Activated naive CD4-positive, alpha-beta T cell treated with anti-CD3 and anti-CD28 coated beads, Interleukin-2, amount 10 ng/mL, durations not matched to agents 7 days and 5 days (primary cell): Measurements from ENCODE around the gene EFCAB6.
"Not testable (repeated sequence)": the region's sequence is repeated elsewhere in the genome, so short reads cannot be mapped to it uniquely, and the experiment has no call there.

Experiments used
- CTCF ChIA-PET: fragments of 350-600 bp; sonication (Branson Sonifier 250); formaldehyde crosslinking; loops from one replicate; lab custom pipeline; 2021; ENCODE audit warnings: antibody characterized with exemption; lab: Charles Lee
- DNase-seq: peaks from one replicate; pipeline ENCODE4 v3.0.0-alpha.2; 2020
- H3K27ac Mint-ChIP-seq: one replicate; pipeline ENCODE4 v1.8.0; 2021; ENCODE audit warnings: mild to moderate bottlenecking, moderate library complexity, mixed read lengths
- H3K27me3 Mint-ChIP-seq: one replicate; pipeline ENCODE4 v1.8.0; 2021; ENCODE audit warnings: mild to moderate bottlenecking, mixed read lengths
- H3K36me3 Mint-ChIP-seq: one replicate; pipeline ENCODE4 v1.8.0; 2021; ENCODE audit warnings: mixed read lengths
- H3K4me1 Mint-ChIP-seq: one replicate; pipeline ENCODE4 v1.8.0; 2021; ENCODE audit warnings: mixed read lengths
- H3K4me3 Mint-ChIP-seq: one replicate; pipeline ENCODE4 v1.8.0; 2021; ENCODE audit warnings: mild to moderate bottlenecking, moderate library complexity, mixed read lengths
- H3K9me3 Mint-ChIP-seq: one replicate; pipeline ENCODE4 v1.8.0; 2021; ENCODE audit warnings: mixed read lengths

EFCAB6 gene

DNA sequence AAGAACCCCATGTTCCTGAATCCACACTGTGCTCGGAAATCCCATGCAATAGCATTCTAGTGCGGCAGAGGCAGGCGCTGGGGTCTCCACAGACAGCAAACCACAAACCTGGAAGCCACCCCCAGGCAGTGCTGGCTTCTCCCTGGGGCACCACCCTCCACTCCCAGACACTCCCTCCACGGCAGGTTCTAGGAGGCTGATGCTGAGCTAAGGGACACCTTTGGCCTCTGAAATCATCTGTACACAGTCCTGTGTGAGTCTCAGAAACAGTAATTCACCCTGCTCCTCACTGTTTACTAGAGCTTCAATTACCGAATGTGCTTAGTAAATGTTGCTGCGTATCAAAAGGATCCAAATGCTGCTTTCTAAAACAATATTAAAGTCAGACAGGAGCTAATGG, 129.3 kb downstream of the EFCAB6 start:
- no peak overlapping the region for H3K27ac Mint-ChIP-seq
- H3K4me3 Mint-ChIP-seq, result no peak overlapping the region
- no peaks in the 10 kb centered on the region for H3K4me1 Mint-ChIP-seq
- H3K9me3 Mint-ChIP-seq, result no peaks in the 10 kb centered on the region
- peaks cover 4% of the 10 kb centered on the region for H3K27me3 Mint-ChIP-seq
- no peaks in the 10 kb centered on the region for H3K36me3 Mint-ChIP-seq
- DNase-seq, result no peak
- CTCF ChIA-PET, result no interaction called here

- CTCF ChIA-PET, result no interaction called here
- Mint-ChIP-seq H3K9me3 (no peaks in the 10 kb centered on the region), H3K4me3 (no peak overlapping the region)
These were observed 130.3 kb downstream of the EFCAB6 start for GRCh38 chr22:43681731-43682360.

GRCh38 chr22:43670513-43670912, 141.6 kb downstream of the EFCAB6 start:
- H3K36me3 Mint-ChIP-seq, result no peaks in the 10 kb centered on the region
- no peaks in the 10 kb centered on the region for H3K4me1 Mint-ChIP-seq
- H3K9me3 Mint-ChIP-seq, result no peaks in the 10 kb centered on the region
- no peak for DNase-seq
- H3K27me3 Mint-ChIP-seq, result peaks cover 9% of the 10 kb centered on the region
- H3K4me3 Mint-ChIP-seq, result no peak overlapping the region
- no peak overlapping the region for H3K27ac Mint-ChIP-seq
- CTCF ChIA-PET, result no interaction called here

More at GRCh38 chr22:43681731-43682360, 130.3 kb downstream of the EFCAB6 start:
- Mint-ChIP-seq H3K36me3 (no peaks in the 10 kb centered on the region), H3K27ac (no peak overlapping the region), H3K4me1 (no peaks in the 10 kb centered on the region), H3K27me3 (peaks cover 4% of the 10 kb centered on the region)
- DNase-seq, result no peak

DNA sequence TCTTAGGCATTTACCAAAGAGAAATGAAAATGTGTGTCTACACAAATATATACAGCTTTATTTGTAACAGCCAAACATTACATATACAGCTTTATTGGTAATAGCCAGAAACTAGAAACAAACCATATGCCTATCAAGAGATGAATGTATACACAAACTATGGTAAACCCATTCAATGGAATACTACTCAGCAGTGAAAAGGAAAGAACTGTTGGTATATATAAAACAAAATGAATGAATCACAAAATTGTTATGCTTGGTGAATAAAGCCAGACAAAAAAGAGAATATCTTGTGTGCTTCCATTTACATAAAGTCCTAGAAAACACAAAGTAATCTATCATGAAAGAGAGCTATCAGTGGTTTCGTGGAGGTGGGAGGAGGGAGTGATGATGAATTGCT, 142.9 kb downstream of the EFCAB6 start:
- Mint-ChIP-seq H3K27ac (no peak overlapping the region), H3K4me3 (no peak overlapping the region), H3K9me3 (no peaks in the 10 kb centered on the region), H3K4me1 (no peaks in the 10 kb centered on the region), H3K27me3 (peaks cover 9% of the 10 kb centered on the region), H3K36me3 (no peaks in the 10 kb centered on the region)
- CTCF ChIA-PET, result no interaction called here
- DNase-seq, result no peak

DNA sequence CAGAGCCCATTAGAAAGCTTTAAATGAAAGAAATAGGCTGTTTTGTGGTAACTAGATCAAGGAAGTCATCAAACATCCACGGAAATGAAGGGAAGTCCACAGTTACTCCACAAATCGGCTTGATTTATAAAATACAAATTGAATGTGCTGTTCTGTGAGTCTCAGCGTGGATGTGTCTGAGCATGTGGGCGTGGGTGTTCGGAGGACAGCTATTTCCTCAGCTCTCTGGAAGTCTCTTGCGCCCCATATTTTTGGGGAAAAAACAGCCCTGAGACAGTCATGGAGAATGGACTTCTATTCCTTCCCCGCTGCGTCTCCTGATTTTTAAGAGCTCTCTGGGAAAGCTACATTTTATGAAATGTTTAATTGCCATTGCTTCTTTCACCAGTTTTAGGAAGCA, 144.4 kb downstream of the EFCAB6 start:
- H3K9me3 Mint-ChIP-seq, result no peaks in the 10 kb centered on the region
- CTCF ChIA-PET, result no interaction called here
- no peak overlapping the region for H3K27ac Mint-ChIP-seq
- H3K4me3 Mint-ChIP-seq, result no peak overlapping the region
- H3K27me3 Mint-ChIP-seq, result peaks cover 9% of the 10 kb centered on the region
- H3K4me1 Mint-ChIP-seq, result no peaks in the 10 kb centered on the region
- DNase-seq, result no peak
- no peaks in the 10 kb centered on the region for H3K36me3 Mint-ChIP-seq

GRCh38 chr22:43666457-43666856, 145.6 kb downstream of the EFCAB6 start:
- H3K36me3 Mint-ChIP-seq, result no peaks in the 10 kb centered on the region
- CTCF ChIA-PET, result no interaction called here

GRCh38 chr22:43658823-43659222, 153.3 kb downstream of the EFCAB6 start:
- no peaks in the 10 kb centered on the region for H3K9me3 Mint-ChIP-seq
- H3K27ac Mint-ChIP-seq, result no peak overlapping the region
- CTCF ChIA-PET, result no interaction called here
- DNase-seq, result no peak
- no peaks in the 10 kb centered on the region for H3K4me1 Mint-ChIP-seq
- no peaks in the 10 kb centered on the region for H3K36me3 Mint-ChIP-seq
- no peaks in the 10 kb centered on the region for H3K27me3 Mint-ChIP-seq
- no peak overlapping the region for H3K4me3 Mint-ChIP-seq

More at GRCh38 chr22:43666457-43666856, 145.6 kb downstream of the EFCAB6 start:
- Mint-ChIP-seq H3K4me3 (no peak overlapping the region), H3K27ac (no peak overlapping the region), H3K4me1 (no peaks in the 10 kb centered on the region), H3K9me3 (no peaks in the 10 kb centered on the region), H3K27me3 (peaks cover 9% of the 10 kb centered on the region)
- no peak for DNase-seq

DNA sequence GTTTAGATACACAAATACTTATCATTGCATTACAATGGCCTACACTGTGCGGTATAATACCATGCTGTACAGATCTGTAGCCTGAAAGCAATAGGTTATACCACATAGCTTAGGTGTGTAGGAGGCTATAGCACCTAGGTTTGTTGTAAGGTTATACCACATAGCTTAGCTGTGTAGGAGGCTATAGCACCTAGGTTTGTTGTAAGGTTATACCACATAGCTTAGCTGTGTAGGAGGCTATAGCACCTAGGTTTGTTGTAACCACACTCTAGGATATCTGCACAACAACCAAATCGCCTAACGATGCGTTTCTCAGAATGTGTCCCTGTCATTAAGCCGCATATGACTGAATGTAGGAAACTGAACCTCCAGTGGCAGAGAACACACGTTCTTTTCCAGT, 155.5 kb downstream of the EFCAB6 start:
- H3K36me3 Mint-ChIP-seq, DNase-seq, H3K27me3 Mint-ChIP-seq, CTCF ChIA-PET, H3K4me3 Mint-ChIP-seq, H3K9me3 Mint-ChIP-seq, H3K27ac Mint-ChIP-seq, H3K4me1 Mint-ChIP-seq: not testable (repeated sequence)

GRCh38 chr22:43654271-43654670, 157.8 kb downstream of the EFCAB6 start:
- no peak for DNase-seq
- no peaks in the 10 kb centered on the region for H3K4me1 Mint-ChIP-seq
- no peak overlapping the region for H3K27ac Mint-ChIP-seq
- CTCF ChIA-PET, result no interaction called here
- H3K9me3 Mint-ChIP-seq, result peaks cover 3% of the 10 kb centered on the region
- no peaks in the 10 kb centered on the region for H3K36me3 Mint-ChIP-seq
- H3K4me3 Mint-ChIP-seq, result no peak overlapping the region
- H3K27me3 Mint-ChIP-seq, result peaks cover 11% of the 10 kb centered on the region

DNA sequence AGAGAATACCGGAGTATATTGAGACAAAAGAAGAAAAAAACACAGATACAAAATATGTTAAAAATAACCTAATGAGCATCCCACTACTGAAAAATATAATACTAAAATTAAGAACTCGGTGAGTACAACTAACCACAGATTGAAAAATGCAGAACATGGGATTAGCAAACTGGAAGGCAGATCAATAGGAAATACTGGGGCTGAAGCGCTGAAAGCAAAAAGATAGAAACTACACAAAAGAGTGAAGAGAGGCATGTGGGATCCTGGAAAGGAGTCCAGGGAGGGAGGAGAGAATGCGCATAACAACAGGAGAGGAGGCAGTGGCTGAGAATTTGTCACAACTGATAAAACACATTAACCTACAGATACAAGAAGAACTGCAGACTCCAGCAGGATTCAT, 159.3 kb downstream of the EFCAB6 start:
- no peak for DNase-seq
- Mint-ChIP-seq H3K36me3 (no peaks in the 10 kb centered on the region), H3K4me1 (no peaks in the 10 kb centered on the region), H3K4me3 (no peak overlapping the region), H3K27ac (no peak overlapping the region), H3K27me3 (peaks cover 11% of the 10 kb centered on the region), H3K9me3 (peaks cover 3% of the 10 kb centered on the region)
- CTCF ChIA-PET, result no interaction called here

GRCh38 chr22:43643387-43643786, 168.7 kb downstream of the EFCAB6 start:
- H3K36me3 Mint-ChIP-seq, result no peaks in the 10 kb centered on the region
- H3K4me3 Mint-ChIP-seq, result no peak overlapping the region
- H3K4me1 Mint-ChIP-seq, result no peaks in the 10 kb centered on the region
- no peak overlapping the region for H3K27ac Mint-ChIP-seq
- H3K27me3 Mint-ChIP-seq, result peaks cover 11% of the 10 kb centered on the region
- CTCF ChIA-PET, result no interaction called here
- H3K9me3 Mint-ChIP-seq, result peaks cover 10% of the 10 kb centered on the region
- DNase-seq, result no peak

GRCh38 chr22:43642319-43643206, 169.5 kb downstream of the EFCAB6 start:
- CTCF ChIA-PET, result no interaction called here
- no peaks in the 10 kb centered on the region for H3K4me1 Mint-ChIP-seq
- no peak overlapping the region for H3K27ac Mint-ChIP-seq
- no peak for DNase-seq
- no peak overlapping the region for H3K4me3 Mint-ChIP-seq
- peaks cover 10% of the 10 kb centered on the region for H3K27me3 Mint-ChIP-seq
- H3K36me3 Mint-ChIP-seq, result no peaks in the 10 kb centered on the region
- peaks cover 10% of the 10 kb centered on the region for H3K9me3 Mint-ChIP-seq

DNA sequence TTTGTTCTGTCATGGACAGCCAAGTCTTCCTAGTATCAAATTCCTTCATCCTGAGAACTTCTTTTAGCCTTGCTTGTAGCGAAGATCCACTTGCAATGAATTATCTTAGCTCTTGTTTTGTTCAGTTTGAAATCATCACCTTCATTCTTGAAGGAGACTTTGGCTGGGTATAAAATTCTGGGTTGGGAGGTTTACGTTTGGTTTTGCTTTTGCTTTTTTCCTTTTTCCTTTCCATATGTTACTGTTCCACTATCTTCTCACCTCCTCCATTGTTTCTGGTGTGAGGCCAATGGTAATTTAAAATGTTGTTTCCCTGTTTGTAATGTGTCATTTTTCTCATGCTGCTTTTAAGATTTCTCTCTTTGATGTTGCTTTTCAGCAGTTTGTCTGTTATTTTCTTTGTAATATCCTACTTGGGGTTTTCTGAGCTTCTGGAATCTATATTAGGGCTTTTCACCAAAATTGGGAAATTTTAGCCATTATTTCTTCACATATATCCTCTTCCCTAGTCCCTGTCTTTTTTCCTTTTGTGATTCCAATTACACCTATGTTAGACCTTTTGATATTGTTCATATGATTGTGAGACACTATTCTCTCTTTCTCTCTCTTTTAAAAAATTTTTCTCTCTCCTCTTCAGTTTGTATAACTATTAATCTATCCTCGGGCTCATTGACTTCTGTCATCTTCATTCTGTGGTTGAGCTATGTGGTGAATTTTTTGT, 172.7 kb downstream of the EFCAB6 start:
- Mint-ChIP-seq H3K4me1 (no peaks in the 10 kb centered on the region), H3K27me3 (peaks cover 6% of the 10 kb centered on the region)
- CTCF ChIA-PET, result no interaction called here

More for the DNA sequence above, 172.7 kb downstream of the EFCAB6 start:
- no peaks in the 10 kb centered on the region for H3K36me3 Mint-ChIP-seq
- no peak overlapping the region for H3K4me3 Mint-ChIP-seq
- DNase-seq, result no peak
- peaks cover 10% of the 10 kb centered on the region for H3K9me3 Mint-ChIP-seq
- no peak overlapping the region for H3K27ac Mint-ChIP-seq
